Stimulated activated CD8-positive, alpha-beta memory T cell treated with anti-CD3 and anti-CD28 coated beads, Interleukin-12 subunit alpha, Interleukin-12 subunit beta, amount 100 ng/mL, for 24 hours (primary cell): ENCODE data around the gene S1PR3.

Experiments used
- DNase-seq: peaks from one replicate; pipeline ENCODE4 v3.0.0-alpha.2; 2020; ENCODE audit errors: extremely low read depth

Gene S1PR3

GRCh38 chr9:88993327-88993726 lies 2.1 kb downstream of the S1PR3 start:
- DNase-seq: no peak

DNA sequence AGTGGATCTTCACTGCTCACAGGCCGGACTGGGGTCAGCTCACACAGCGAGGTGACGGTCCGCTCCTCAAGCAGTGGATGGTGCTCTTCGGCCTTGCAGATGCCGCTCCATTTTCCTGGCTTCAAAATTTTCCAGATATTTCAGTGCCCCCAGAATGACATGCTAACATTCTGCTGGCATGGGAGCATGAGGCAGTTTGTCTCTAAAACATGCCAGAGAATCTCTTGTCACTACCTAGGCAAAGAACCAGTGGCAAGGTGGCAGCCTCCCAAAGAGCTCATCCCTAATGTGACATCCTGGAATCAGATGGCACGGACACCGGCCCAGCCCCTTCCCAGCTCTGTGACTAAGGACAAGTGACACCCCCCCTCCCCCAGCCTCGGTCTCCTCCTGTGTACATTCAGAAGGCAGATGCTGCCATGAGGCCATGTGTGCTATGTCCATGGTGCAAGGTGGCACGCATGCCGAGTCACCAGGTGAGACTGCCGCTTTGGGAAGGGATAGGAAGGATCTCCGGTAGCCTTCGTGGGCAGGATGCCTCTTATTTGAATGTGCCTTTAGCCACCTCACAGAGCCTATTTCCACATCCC lies 2.7 kb downstream of the S1PR3 start:
- DNase-seq: no peak

- DNase-seq: no peak
These were observed 3.4 kb downstream of the S1PR3 start for GRCh38 chr9:88994469-88995199.

DNA sequence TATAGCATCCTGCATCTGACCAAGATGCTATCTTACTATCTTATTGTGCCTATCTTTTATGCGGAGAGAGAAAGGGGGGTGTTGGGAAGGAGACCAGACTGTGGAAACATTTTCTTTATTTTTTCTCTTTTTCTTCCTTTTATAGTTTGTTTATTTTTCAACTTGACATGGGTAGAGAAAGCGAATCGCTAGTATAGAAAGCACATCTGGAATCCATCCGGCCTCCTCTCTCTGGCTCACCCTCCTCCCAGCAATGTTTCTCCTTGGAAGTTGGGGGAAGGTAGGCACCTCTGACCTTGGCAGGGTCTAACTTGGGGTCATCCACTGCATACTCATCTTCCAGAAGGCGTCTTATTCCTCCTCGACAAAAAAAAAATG lies 3.9 kb downstream of the S1PR3 start:
- DNase-seq: no peak

DNA sequence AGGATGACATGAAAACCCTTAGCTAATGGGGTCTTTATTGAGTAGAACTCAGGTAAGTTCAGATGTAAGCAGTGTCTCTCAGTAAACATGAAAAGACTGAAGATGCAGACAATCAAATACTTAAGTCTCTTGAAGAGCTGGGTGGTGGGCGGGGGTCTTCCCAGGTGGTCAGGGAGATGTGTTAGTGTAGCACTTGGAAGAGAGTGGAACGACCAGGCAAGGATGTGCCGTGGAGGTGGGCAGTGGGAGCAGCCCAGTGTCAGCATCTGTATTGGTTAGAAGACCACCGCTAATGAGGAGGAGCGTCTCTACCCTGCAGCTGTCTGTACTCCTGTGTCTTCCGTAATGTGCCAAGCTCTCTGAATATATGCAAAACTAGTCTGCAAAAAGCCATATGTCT lies 4.4 kb downstream of the S1PR3 start:
- no peak for DNase-seq

DNA sequence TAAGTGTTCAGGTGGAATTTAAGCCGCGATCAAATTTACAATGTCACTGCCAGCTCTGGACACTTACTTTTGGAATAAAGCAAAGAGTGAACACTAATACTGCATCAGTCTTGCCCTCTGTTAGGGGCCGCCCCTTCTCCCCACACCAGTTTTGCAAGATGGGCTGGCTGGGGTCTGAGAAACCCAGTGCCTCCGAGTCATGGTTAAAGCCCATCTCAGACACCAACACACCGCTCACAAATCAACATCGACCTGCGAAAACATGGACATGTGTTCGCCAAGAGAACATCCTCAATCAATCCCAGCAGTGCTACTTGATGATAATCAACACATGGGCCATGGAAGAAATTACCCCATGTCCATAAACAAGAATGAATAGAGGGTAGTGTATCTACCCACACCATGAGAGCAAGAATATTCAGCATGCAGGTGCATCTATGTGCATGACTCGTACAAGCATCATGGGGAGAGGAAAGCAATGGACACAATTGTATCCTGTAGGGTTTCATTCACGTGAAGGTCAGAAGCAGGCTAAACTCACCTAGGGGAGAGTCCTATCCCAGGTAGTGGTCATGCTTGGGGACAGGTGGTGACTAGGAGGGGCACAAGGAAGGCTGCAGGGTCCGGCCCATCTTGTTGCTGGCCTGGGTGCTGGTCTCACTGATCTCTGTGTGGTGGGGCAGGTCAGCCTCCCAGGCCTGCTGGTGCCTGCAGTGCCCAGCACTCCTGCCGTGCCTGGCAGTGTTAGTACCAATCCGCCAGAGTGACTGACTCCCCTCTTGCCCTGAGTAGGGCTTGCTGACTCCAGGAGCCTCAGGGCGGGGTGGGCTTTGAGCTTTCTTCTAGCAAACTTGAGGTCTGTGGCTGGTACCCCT lies 5.0 kb downstream of the S1PR3 start:
- no peak for DNase-seq

DNA sequence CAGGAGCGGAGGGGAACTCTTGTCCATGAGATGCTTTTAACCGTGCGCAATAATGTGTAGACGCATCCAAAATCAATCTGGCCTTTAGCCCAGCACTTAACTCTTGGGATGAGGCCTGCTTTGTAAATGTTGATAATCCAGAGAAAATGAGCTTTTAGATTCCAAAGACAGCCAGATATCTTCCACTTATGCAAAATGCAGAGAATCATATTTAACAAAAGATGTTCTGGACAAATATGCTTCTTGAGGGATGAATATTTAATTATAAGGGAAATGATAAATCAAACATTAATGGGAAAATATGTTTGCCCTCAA lies 5.6 kb downstream of the S1PR3 start:
- no peak for DNase-seq

- no peak for DNase-seq
These were observed 6.4 kb downstream of the S1PR3 start for GRCh38 chr9:88997646-88998045.

DNA sequence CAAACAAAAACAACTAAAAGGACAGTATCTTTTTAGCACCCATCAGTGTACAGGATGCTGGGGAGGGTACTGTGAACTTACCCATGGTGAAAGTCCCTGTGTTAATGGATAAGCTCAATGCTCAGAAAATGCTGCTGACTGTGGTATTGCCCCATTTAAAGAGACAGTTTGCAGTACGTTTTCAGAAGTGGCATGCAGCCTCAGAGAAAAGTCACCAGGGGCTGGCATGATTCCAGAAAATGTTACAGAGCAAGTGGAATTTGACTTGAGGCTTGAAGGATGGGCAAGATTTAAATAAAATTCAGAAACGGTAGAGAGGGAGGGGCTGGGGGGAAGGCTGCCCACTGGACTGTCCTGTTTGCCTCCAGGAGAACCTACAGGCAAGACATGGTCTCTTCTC lies 7.2 kb downstream of the S1PR3 start:
- no peak for DNase-seq

- no peak for DNase-seq
These were observed 7.6 kb downstream of the S1PR3 start for GRCh38 chr9:88998911-88999310.

- DNase-seq: no peak
These were observed 9.1 kb downstream of the S1PR3 start for GRCh38 chr9:89000371-89000781.

- peak; percentile 36 for DNase-seq
These were observed 10.0 kb downstream of the S1PR3 start for GRCh38 chr9:89000973-89001916.

DNA sequence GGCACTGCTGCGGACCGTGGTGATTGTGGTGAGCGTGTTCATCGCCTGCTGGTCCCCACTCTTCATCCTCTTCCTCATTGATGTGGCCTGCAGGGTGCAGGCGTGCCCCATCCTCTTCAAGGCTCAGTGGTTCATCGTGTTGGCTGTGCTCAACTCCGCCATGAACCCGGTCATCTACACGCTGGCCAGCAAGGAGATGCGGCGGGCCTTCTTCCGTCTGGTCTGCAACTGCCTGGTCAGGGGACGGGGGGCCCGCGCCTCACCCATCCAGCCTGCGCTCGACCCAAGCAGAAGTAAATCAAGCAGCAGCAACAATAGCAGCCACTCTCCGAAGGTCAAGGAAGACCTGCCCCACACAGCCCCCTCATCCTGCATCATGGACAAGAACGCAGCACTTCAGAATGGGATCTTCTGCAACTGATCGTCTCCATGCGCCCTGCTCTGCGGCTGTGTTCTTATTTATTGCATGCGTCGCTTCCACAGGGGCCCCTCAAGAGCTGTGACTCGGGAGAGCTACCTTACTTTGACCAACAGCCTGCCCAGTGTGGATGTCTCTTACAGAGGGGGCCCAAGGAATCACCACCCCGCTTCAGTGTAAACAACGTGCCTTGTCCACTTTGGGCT lies 10.8 kb downstream of the S1PR3 start:
- no peak for DNase-seq

- no peak for DNase-seq
These were observed 11.7 kb downstream of the S1PR3 start for GRCh38 chr9:89002987-89003386.

GRCh38 chr9:89005323-89005722 lies 14.1 kb downstream of the S1PR3 start:
- DNase-seq: no peak

DNA sequence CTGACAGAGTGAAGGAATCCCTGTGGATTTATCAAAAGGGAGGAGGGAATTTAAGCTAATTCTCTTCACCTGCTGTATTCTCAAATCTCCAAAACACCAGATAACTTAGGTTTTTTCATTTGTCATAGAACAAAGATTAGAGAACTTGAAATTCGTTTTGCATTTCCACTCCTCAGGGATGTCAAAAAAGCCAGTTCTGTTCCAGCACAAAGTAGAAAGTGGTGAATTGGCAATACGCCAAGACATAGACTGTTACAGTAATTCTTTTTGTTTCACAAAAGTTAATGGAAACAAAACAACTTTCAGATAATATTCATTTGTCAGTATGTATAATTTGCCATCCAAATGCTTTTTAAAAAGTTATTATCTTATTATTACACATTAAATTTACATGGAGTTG lies 15.0 kb downstream of the S1PR3 start:
- DNase-seq: no peak

- DNase-seq: no peak
These were observed 16.0 kb downstream of the S1PR3 start for GRCh38 chr9:89006996-89007967.

DNA sequence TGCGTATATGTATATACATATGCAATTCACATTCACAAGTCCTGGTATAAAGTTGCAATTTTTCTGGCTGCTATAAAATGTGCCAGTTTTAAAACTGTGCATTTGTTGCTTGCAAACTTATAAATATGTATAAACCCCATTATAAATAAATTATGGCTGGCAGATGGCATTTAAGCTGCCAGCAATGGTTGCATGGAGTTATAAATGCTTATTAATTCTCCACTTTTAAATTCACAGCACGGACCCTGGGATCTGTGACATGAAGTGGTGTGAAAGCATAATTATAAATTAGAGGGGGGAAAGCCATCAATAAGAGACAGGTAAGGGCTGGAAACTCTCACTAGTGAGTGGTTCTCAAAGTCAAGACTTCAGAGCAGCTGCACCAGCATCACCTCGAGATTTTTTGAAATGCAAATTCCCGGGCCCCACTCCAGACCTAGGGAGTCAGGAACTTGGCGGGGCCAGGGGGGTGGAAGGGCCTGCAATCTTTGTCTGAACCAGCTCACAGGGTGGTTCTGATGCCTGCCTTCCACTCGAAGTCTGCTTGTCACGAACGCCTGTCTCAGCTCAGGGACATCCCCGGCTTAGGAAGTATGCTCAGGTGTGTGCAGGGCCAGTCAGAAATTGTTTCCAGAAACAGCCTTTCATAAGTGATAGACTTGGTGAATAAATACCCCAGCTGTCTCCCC lies 16.9 kb downstream of the S1PR3 start:
- no peak for DNase-seq

DNA sequence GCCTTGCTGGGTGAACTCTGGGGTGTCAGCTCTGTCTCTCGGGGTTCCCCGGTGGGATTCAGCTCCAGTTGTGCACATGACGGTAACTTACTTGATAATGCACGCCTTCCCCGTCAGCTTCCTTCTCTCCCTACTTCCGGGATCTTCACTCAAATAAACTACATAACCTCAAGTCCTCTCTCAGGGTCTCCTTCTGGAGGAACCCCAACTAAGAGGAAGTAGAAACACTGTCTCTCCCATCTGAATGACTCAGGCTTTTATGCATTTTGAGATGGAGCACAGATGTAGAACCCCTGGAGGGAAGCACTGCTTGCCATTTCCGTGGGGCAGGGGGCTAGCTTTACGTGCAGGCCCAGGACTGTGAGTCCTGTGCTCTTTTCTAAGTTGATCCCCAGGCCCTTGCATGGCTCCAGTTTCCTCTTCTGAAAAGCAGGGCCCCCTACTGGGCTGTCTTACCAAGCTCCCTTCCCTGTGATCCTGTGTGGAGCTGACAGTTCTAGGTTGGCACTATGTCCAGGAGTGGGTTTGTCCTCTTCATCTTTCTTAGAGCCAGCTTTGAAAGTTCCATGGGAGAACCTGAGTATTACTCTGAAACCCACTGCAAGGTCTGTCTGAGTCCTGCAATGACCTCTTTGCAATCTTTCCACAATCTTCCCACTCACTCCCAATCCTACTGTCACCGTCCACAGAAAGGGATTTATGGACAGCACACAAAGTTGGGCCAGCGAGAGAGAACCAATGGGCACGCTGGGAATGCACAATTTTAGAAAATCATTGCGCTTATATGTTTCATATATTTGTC lies 17.7 kb downstream of the S1PR3 start:
- DNase-seq: no peak
